ENCODE data around the gene UGT1A4. TPM values are rescaled to one million over a fixed set of nuclear protein-coding genes. Genes with fewer than 3 reads are reported as not detected.

UGT1A4 gene
- total and polyA plus RNA-seq, 5 donors, result 0.07 TPM; not detected in 4

GRCh38 chr2:233816334-233816733 lies 97.8 kb downstream of the UGT1A4 start:
- no peak overlapping the region for H3K4me3 ChIP-seq (ENCODE audit: low read length)
- intact Hi-C loops (cut with DNase I), result no loop called here
- no peak overlapping the region for H3K27ac ChIP-seq (ENCODE audit: low read length)
- peak in 1 of 3 donors; percentile 3 for DNase-seq
- H3K9me3 ChIP-seq (ENCODE audit: control insufficient read depth, low read length), result no peaks in the 10 kb centered on the region
- WGBS, result 52% methylated on average over 2 of the region's 2 CpGs
- no peaks in the 10 kb centered on the region for H3K4me1 ChIP-seq (ENCODE audit: control insufficient read depth, insufficient read depth, low read length)
- no peak for ATAC-seq
- H3K27me3 ChIP-seq (ENCODE audit: control insufficient read depth, insufficient read depth), result no peaks in the 10 kb centered on the region

- no peak for ATAC-seq
Observed at GRCh38 chr2:233816771-233817170, 98.2 kb downstream of the UGT1A4 start.

GRCh38 chr2:233817361-233817911 lies 98.9 kb downstream of the UGT1A4 start:
- H3K27me3 ChIP-seq (ENCODE audit: control insufficient read depth, insufficient read depth), result no peaks in the 10 kb centered on the region
- intact Hi-C loops (cut with DNase I), result no loop called here
- H3K4me1 ChIP-seq (ENCODE audit: control insufficient read depth, insufficient read depth, low read length), result no peaks in the 10 kb centered on the region
- ATAC-seq, result no peak
- no peak overlapping the region for H3K27ac ChIP-seq (ENCODE audit: low read length)
- 75% methylated on average over 3 of the region's 3 CpGs for WGBS
- H3K4me3 ChIP-seq (ENCODE audit: low read length), result no peak overlapping the region
- H3K9me3 ChIP-seq (ENCODE audit: control insufficient read depth, low read length), result no peaks in the 10 kb centered on the region
- peak in 1 of 3 donors; percentile 16 for DNase-seq

More at GRCh38 chr2:233816771-233817170, 98.2 kb downstream of the UGT1A4 start:
- no peaks in the 10 kb centered on the region for H3K4me1 ChIP-seq (ENCODE audit: control insufficient read depth, insufficient read depth, low read length)
- H3K27me3 ChIP-seq (ENCODE audit: control insufficient read depth, insufficient read depth), result no peaks in the 10 kb centered on the region
- DNase-seq, result peak in 1 of 3 donors; percentile 43
- no peak overlapping the region for H3K27ac ChIP-seq (ENCODE audit: low read length)
- WGBS, result 66% methylated on average over 4 of the region's 4 CpGs
- intact Hi-C loops (cut with DNase I), result no loop called here
- H3K4me3 ChIP-seq (ENCODE audit: low read length), result no peak overlapping the region
- H3K9me3 ChIP-seq (ENCODE audit: control insufficient read depth, low read length), result no peaks in the 10 kb centered on the region

- DNase-seq, result no peak
- Histone ChIP-seq H3K4me3 (ENCODE audit: low read length) (no peak overlapping the region), H3K27me3 (ENCODE audit: control insufficient read depth, insufficient read depth) (no peaks in the 10 kb centered on the region), H3K4me1 (ENCODE audit: control insufficient read depth, insufficient read depth, low read length) (no peaks in the 10 kb centered on the region), H3K9me3 (ENCODE audit: control insufficient read depth, low read length) (no peaks in the 10 kb centered on the region), H3K27ac (ENCODE audit: low read length) (no peak overlapping the region)
- ATAC-seq, result no peak
- intact Hi-C loops (cut with DNase I), result no loop called here
- WGBS, result 86% methylated on average over 11 of the region's 11 CpGs
Observed at GRCh38 chr2:233817995-233818638, 99.6 kb downstream of the UGT1A4 start.

- no peaks in the 10 kb centered on the region for H3K9me3 ChIP-seq (ENCODE audit: control insufficient read depth, low read length)
- WGBS, result 77% methylated on average over 17 of the region's 17 CpGs
- intact Hi-C loops (cut with DNase I), result no loop called here
- H3K4me1 ChIP-seq (ENCODE audit: control insufficient read depth, insufficient read depth, low read length), result no peaks in the 10 kb centered on the region
- DNase-seq (no peak), ATAC-seq (no peak)
- H3K27me3 ChIP-seq (ENCODE audit: control insufficient read depth, insufficient read depth), result no peaks in the 10 kb centered on the region
- no peak overlapping the region for H3K27ac ChIP-seq (ENCODE audit: low read length)
- no peak overlapping the region for H3K4me3 ChIP-seq (ENCODE audit: low read length)
Observed at GRCh38 chr2:233818639-233819621, 100.4 kb downstream of the UGT1A4 start.

GRCh38 chr2:233819884-233820773 lies 101.6 kb downstream of the UGT1A4 start:
- intact Hi-C loops (cut with DNase I), result no loop called here
- 83% methylated on average over 18 of the region's 18 CpGs for whole genome bisulfite sequencing

GRCh38 chr2:233820774-233821105 lies 102.2 kb downstream of the UGT1A4 start:
- intact Hi-C loops (cut with DNase I), result no loop called here
- no peak for ATAC-seq
- H3K4me3 ChIP-seq (ENCODE audit: low read length), result no peak overlapping the region
- WGBS, result 86% methylated on average over 6 of the region's 6 CpGs
- no peaks in the 10 kb centered on the region for H3K27me3 ChIP-seq (ENCODE audit: control insufficient read depth, insufficient read depth)
- H3K27ac ChIP-seq (ENCODE audit: low read length), result no peak overlapping the region
- no peaks in the 10 kb centered on the region for H3K9me3 ChIP-seq (ENCODE audit: control insufficient read depth, low read length)
- DNase-seq, result peak in 1 of 3 donors; percentile 22
- H3K4me1 ChIP-seq (ENCODE audit: control insufficient read depth, insufficient read depth, low read length), result no peaks in the 10 kb centered on the region

More at GRCh38 chr2:233819884-233820773, 101.6 kb downstream of the UGT1A4 start:
- ATAC-seq, result no peak
- Histone ChIP-seq H3K4me1 (ENCODE audit: control insufficient read depth, insufficient read depth, low read length) (no peaks in the 10 kb centered on the region), H3K27me3 (ENCODE audit: control insufficient read depth, insufficient read depth) (no peaks in the 10 kb centered on the region), H3K9me3 (ENCODE audit: control insufficient read depth, low read length) (no peaks in the 10 kb centered on the region), H3K27ac (ENCODE audit: low read length) (no peak overlapping the region), H3K4me3 (ENCODE audit: low read length) (no peak overlapping the region)
- DNase-seq, result peak in 1 of 3 donors; percentile 16

GRCh38 chr2:233821196-233821595 lies 102.7 kb downstream of the UGT1A4 start:
- ATAC-seq (no peak), DNase-seq (peak in 1 of 3 donors; percentile 1)
- Histone ChIP-seq H3K4me1 (ENCODE audit: control insufficient read depth, insufficient read depth, low read length) (no peaks in the 10 kb centered on the region), H3K27ac (ENCODE audit: low read length) (no peak overlapping the region), H3K27me3 (ENCODE audit: control insufficient read depth, insufficient read depth) (no peaks in the 10 kb centered on the region), H3K4me3 (ENCODE audit: low read length) (no peak overlapping the region), H3K9me3 (ENCODE audit: control insufficient read depth, low read length) (no peaks in the 10 kb centered on the region)
- intact Hi-C loops (cut with DNase I), result no loop called here
- WGBS, result 86% methylated on average over 3 of the region's 3 CpGs

- Histone ChIP-seq H3K27me3 (ENCODE audit: control insufficient read depth, insufficient read depth) (no peaks in the 10 kb centered on the region), H3K9me3 (ENCODE audit: control insufficient read depth, low read length) (no peaks in the 10 kb centered on the region), H3K4me1 (ENCODE audit: control insufficient read depth, insufficient read depth, low read length) (no peaks in the 10 kb centered on the region), H3K27ac (ENCODE audit: low read length) (no peak overlapping the region), H3K4me3 (ENCODE audit: low read length) (no peak overlapping the region)
- WGBS, result 94% methylated on average over 8 of the region's 8 CpGs
- intact Hi-C loops (cut with DNase I), result no loop called here
- ATAC-seq (no peak), DNase-seq (no peak)
Observed at GRCh38 chr2:233821709-233822100, 103.2 kb downstream of the UGT1A4 start.

GRCh38 chr2:233822101-233822771 lies 103.7 kb downstream of the UGT1A4 start:
- no peak for ATAC-seq
- Histone ChIP-seq H3K4me1 (ENCODE audit: control insufficient read depth, insufficient read depth, low read length) (no peaks in the 10 kb centered on the region), H3K4me3 (ENCODE audit: low read length) (no peak overlapping the region), H3K27ac (ENCODE audit: low read length) (no peak overlapping the region), H3K9me3 (ENCODE audit: control insufficient read depth, low read length) (no peaks in the 10 kb centered on the region), H3K27me3 (ENCODE audit: control insufficient read depth, insufficient read depth) (no peaks in the 10 kb centered on the region)
- 88% methylated on average over 21 of the region's 21 CpGs for WGBS
- DNase-seq, result peak in 2 of 3 donors; percentile 33 to 41
- intact Hi-C loops (cut with DNase I), result no loop called here

Measured in right cardiac atrium (tissue), 5 donors.